GM18499 (cell line): ENCODE data around the gene LDHD.
A peak's percentile ranks its signal among the peaks of the same experiment; 100 is the strongest.

Source experiments
- ATAC-seq: cut with Tn5 transposase; IDR thresholded peaks from one replicate; pipeline ENCODE4 v1.9.1; 2021; ENCODE audit warnings: moderate number of reproducible peaks; ENCODE audit not compliant: insufficient read depth, unreplicated experiment

LDHD gene

DNA sequence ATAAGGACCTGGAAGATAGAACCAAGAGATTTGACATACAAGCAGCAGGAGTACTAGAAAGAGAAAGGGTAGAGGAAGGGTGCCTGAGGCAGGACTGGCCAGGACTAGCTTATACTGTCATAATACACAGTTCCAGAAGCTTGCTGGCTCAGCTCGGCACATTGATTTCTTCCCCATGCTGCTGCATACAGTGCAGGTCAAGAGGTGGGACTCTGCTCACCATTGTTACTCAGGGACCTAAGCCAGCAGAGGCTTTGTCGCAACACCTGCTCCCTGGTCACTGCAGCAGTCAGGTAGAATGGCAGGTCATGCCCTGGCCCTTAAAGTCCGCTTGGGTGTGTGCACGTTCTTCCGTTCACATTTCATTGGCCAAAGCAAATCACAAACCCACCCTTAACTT is 32.8 kb downstream of the LDHD start:
- no peak for ATAC-seq

DNA sequence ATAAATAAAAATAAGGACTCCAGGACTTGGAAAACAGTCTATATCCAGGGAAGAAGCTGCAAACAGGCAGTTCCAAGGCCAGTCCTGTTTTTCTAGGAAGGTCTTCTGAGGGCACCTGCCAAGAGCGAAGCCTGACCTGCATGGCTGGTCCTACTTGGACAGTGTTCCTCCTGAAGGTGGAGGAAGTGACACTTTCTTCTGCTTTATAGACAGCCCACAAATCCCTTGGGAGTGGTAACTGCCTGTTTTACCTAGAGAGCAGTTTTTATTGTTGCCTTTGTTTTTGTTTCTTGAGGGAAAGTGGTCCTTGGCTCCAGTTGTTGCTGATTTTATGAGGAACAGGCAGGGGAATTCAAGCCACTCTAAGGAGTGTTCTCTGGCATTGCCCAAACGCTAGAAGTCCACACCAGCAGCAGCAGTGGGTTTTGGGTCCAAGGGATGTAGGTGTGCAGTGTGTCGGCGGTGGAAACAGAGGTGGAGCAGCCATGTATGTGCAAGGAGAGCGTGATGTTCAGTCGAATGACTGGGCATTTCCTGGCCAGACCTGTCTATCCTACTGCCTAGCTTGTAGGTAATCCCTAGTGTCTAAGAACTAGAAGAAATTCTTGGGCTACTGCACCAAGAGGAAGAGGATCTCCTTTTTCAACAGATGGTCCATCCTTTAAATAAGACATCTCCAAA is 35.3 kb downstream of the LDHD start:
- ATAC-seq = no peak

DNA sequence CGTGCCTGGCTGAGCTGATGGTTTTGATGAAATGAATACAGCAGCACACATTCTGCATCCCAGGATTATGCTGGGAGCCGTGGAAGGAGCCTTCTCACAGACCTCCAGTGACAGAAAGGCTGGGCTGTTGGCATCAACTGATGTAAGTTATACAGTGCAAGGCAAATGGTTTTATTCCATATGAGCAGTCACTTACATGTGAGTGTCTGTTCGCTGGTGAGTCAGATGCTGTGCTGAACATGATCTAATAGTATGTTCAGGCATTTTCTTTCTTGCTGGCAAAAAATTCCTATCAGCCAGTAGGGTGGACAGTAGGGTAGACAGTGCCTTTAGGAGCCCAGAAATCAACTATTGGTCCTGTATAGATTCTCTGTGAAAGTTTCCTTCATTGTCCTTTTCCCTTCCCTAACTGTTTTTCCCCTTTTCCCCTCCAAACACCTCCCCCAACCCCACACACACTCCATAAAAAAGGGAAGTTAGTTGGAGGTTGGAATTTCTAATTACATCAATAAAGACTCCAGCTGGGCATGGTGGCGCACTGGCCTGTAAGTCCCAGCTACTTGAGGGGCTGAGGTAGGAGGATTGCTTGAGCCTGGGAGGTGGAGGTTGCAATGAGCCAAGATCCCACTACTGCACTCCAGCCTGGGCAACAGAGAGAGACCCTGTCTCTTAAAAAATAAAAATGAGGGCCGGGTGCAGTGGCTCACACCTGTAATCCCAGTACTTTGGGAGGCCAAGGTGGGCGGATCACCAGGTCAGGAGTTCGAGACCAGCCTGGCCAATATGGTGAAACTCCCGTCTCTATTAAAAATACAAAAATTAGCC is 36.2 kb downstream of the LDHD start:
- no peak for ATAC-seq

DNA sequence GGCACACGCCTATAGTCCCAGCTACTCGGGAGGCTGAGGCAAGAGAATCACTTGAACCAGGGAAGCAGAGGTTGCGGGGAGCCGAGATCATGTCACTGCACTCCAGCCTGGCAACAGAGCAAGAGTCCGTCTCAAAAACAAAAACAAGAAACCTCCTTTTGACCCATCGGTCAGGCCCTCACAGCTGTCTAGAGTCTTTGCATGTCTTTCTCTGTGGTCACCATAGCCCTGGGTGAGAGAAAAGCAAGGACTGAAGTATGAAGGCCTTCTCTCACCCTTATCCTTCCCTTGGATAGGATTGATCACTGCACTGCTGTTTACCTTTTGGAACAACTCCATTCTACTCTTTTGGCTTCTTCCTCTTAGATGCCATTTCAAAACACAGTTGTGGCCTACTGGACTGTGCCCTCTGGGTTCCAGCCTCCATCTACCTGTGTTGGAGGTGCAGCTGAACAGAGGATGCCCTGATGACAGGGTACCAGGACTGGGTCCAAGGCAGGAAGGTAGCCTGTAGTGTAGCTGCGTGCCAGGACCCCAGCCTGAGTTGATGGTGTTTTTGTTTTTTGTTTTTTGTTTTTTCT is 37.1 kb downstream of the LDHD start:
- no peak for ATAC-seq

DNA sequence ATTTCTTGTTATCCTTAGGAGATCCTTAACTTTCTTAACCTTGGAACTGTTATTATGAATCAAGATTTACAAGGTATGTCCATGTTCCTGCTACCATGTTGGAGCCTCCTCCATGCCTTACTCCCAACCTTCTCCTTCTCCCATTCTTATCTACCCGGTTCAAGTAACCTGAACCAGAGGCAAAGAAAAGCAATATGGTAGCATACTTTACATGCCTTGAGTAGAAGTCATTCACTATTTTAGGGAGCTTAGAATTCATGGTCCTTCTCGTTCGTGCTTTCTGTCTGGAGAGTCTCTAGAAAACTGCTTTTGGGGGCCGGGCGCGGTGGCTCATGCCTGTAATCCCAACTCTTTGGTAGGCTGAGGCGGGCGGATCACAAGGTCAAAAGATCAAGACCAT is 37.7 kb downstream of the LDHD start:
- ATAC-seq = no peak

DNA sequence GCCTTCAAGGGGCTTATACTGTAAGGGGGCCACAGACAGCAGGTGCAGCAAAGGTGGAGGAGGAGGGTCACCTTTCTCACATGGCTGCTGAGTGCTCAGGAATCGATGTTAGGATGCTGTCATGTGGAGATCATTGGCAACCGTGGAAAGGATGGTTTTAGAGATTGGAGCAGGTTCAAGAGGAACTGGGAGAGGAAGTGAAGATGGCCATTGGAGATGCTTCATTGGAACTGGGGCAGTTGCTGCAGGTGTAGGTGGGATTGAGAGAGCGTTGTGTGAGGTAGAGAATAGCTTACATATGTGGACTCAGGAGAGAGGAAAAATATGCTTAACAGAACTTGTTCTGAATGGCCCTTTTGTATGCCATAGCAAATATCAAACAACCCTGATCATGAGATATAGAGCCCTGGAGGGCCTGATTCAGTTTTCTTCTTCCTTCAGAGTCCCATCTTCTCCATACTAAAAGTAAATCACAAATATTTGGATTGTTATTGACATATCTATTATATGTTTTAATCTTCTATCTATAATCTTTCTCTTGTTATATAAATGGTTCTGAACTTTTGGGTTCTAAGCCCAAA is 40.8 kb downstream of the LDHD start:
- no peak for ATAC-seq

DNA sequence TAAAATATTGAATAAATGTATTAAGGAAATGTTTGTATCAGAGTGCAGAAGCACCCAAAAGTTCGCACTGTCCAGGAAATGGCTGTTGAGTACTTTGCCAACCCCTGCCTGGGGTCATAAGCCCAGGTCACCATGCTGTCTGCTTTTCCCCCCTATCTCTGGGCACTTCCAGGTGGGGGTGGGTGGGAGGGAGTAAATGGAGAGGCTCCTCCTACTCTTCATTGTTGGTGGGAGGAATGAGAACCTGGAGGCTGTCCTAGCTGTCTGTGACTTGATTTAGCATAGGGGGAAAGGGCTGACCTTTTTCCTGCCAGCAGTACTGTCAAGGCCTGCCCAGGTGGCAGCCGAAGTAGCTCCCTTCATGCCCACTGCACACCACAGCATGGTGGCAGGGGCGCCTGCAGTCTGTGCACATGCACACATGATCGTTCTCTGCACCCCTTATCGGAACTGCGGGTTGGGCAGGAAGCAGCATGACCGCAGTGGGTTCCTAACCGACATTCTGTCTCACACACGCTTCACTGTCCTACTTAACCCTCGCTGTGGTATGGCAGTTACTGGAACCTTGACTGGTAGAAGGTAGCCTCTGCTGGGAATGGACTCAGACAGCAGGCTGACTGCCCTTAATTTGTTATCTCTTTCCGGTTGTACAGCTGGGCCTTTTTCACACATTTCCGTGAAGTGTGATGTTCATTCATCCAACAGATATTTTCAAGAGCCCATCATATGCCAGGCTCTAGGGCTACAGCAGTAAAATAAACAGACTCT is 41.5 kb downstream of the LDHD start:
- ATAC-seq = peak; percentile 96

DNA sequence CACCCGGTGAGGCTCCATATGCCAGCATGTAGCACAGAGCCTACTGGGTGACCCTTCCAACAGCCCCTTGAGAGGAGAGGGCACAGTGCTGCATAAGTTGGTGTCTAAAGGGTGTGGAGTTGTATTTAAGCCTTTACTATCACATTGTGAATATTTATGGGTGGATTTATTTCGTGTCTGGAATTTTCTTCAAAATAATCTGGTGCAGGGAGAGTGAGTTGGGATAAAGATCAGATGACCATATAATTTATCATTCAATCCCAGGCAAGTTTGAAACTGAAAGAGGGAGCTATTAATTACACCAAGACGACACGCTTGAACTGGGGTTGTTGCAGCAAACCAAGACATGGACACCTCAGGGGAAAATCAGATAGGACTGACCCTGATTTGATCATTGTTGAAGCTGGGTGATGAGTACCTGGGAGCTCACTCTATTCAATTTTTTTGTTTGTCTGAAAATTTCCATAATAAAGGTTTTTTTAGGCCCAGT is 42.2 kb downstream of the LDHD start:
- ATAC-seq = no peak

DNA sequence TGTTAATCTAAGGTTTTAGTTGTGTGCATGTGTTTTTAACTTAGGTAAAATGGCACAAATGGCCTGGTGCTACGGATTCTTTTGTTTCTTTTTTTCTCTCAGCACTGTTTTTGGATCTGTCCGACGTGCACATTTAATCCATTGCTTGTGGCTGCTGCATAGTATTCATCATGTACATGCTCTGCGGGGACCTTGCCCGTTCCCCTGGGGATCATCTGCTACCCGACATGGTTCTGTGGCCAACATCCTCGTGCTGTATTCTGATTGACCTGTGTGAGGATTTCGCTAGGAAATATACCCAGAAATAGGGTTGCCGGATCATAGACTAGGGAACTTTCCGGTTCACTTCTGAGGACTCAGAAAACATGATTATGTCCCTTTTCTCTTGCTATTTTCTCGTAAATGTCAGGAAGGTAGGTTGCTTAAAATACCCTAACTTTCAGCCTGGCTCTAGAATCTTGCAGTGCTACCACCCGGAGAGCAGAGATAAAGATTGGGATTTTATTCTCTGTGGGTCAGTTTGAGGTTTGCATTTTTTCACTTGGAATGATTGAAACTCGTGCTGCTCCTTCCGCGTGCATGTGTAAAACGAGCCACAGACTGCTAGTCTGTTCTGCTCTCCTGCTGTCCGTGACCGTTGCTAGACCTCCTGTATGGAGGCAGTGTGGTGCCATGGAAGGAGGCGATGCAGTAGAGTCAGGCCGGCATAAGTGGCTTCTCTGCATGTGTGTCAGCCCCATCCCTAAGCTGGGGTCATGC is 42.9 kb downstream of the LDHD start:
- ATAC-seq = no peak

DNA sequence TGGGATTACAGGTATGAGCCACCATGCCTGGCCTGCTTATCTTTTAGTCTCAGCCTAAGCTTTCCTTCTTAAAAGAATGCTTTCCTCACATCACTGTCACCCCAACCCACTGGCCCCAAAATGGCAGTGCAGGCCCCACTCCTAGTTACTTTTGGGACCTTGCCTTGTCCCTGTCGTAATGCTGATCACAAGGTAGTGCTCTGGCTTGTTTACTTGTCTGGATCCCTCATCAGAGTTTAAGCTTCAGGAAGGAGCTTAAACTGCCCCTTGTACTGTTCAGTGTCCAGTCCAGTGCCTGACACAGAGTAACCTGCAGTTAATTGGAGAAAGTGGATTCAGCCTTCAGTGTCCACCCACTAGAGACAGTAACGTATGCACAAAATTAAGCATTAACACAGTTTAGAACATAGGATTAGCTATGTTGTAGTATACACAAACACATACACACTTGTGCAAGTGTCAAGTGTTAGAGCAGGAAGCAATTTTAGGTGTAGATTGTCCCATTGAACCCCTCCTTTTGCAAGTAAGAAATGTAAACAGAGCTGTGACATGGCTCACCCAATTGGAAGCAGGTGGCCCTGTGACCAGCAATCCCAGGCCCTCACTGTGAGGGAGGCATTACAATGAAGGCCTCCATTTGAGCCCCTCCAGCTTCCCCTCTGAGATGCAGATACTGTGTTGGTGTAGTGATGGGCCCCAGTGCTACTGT is 44.2 kb downstream of the LDHD start:
- no peak for ATAC-seq

DNA sequence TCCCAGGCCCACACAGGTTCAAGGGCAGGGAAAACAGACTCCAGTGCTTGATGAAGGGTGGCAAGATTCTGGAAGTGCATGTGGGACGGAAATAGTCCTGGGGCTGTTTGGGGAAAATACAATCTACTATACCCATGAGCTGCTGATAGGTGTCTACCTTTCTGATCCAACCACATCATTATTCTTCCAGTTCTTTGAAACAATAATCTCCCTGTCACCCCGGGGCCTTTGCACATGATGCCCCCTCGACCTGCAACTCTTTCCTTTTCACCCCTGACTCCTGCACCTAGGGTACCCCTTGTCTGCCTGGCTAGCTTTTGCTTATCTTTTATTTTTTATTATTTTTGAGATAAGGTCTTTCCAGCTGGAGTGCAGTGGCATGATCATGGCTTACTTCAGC is 45.0 kb downstream of the LDHD start:
- no peak for ATAC-seq

DNA sequence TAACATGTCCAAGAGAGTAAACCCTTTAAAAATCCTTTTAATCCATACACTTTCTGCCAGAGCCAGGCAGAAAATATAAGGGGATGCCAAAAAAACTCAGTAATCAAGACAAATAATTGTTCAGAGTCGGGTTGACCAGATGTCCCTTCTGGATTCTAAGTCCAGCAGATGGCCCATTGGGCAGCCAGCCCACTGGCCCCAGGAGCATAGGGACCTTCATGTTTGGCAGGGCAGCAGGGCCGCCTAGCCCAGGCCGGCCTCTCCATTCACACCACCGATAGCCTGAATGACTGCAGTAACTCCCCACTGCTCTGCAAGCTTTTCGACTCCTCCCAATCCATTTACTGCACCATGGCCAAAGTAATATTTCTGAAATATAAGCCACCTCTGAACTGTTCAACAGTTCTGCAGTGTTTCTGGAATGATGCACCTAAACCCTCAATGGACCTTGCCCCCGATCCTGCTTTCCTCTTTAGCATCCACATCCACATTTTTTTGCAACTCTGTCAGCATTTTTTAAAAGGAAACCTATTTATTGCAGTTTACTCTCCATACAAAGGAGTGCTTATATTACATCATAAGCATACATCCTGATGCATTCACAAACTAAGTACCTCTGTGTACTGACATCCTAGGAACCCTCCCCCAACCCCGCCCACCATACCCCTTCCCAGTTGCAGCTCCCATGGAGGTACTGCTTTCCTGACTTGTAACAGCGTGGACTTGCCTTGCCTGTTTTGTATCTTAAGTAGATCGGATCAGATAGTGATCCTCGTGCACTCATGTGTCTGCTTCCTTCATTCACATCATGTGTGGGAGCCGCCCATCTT is 46.4 kb downstream of the LDHD start:
- no peak for ATAC-seq

DNA sequence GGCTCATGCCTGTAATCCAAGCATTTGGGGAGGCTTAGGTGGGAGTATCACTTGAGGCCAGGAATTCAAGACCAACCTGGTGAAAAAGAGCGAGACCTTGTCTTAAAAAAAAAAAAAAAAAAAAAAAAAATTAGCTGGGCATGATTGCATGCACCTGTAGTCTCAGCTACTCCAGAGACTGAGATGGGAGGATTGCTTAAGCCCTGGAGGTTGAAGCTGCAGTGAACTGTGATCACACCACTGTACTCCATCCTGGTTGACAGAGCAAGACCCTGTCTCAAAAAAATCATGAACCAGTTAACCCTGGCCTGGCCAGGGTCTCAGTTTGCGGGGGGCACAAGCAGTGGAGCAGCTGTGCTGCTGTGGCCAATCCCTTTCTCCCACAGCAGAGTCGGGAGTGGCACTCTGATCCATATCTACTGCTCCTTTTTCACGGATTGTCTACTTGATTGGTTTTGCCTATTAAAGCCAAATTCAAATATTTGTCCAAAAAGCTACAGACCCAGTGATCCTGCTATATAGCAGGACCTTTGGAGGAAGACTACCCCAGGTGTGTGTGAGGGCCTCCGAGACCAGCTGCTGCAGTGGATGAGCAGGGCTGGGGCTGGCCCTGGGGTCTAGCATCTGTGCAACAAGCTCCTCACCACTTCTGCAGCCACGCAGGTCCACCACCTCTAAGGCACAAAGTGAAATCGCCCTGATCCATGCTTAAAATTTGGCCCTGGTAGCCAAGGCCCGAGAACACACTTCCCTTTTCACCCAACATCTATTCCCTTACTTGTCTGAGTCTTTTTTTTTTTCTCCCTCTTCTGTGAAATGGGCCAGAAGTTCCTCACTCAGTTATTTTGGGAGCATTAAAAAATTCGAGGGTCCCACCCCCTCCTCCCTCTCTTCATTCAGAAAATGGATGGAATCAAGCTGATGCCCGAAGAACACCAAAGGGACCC is 48.2 kb downstream of the LDHD start:
- ATAC-seq = no peak

DNA sequence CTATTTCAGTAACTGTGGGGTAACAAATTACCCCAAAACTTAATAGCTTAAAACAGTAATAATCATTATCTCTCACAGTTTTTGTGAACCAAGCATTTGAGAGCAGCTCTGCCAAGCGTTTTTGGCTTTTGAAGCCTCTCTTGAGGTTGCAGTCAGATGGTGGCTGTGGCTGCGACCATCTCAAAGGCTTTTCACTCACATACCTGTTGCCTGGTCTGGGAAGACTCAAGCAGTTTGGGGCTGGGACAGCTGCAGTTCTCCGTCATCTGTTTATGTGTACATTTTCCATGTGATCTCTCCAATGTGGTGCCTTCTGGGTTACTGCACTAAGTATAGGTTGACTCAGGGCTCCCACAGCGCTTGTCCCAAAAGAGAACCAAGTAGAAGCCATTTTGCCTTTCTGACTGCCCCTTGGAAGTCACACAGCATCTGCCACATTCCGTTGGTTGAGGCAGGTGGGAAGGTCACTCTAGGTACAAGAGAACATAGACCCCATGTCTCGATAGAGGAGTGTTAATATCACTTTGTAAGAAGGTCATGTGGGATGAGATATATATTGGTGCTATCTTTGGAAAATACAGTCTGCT is 49.6 kb downstream of the LDHD start:
- no peak for ATAC-seq

DNA sequence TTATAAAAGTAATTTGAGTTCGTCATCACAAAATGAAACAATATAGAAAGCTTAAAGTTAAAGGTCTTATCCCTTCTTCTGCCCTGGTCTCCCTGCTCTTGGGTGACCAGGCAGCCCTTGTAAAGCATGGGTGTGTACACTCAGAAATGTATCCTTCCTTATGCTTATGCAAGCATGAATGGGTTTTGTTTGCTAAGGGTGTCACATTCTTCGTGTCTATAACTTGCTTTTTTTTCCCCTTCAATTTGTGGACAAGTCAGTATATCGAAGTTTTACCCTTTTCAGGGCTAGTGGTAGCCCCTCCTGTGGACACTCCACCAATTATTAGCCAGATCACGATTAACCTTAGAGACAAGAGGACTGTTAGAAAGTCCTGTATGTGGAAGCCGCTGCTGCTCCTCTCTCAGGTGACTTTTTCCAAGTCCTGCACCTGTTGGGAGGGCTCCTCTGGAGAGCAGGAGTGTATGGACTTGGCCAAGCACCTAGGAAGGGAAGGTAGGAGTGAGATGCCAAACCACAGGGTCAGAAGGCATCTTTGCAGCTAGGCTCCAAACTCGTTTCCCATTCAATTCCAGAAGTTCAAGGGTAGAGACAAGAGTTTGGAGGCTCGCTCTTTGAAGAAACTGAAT is 50.9 kb downstream of the LDHD start:
- ATAC-seq = no peak

DNA sequence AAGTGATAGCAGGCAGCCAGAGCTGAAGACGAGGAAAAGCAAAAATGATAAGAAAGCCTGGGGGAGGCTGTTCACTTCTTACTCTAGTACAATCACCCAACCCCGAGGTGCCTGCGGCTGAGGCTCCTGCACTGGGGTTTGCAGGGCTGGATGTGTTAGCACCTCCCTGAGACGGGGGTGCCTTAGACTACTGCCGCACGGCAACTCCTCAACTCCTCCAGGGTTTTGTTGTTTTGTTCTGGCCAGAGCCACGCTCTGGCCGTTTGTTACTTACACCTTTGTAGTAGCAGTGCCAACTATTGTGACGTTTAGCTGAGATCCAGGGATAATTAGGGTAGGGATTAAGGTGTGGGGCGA is 51.5 kb downstream of the LDHD start:
- ATAC-seq = no peak
